IPS DF 4.7 (cell line): ENCODE data around the gene EML1.

Experiments used
- DNase-seq: peaks from one replicate; pipeline ENCODE4 v3.0.0-alpha.2; 2013; ENCODE audit warnings: low spot score; ENCODE audit errors: extremely low read depth

EML1 gene

GRCh38 chr14:99793213-99794150, at the start of gene EML1:
EML1 (plus strand) TSS chr14:99793413; CDS start chr14:99793477, 64 bp downstream.
- DNase-seq: no peak

- no peak for DNase-seq
These were observed 48.9 kb upstream of the EML1 start for GRCh38 chr14:99744199-99744872.

GRCh38 chr14:99744873-99745224, 48.4 kb upstream of the EML1 start:
- no peak for DNase-seq

- DNase-seq: no peak
These were observed 47.8 kb upstream of the EML1 start for GRCh38 chr14:99745307-99745951.

GRCh38 chr14:99747167-99747566, 46.0 kb upstream of the EML1 start:
- no peak for DNase-seq

GRCh38 chr14:99747582-99748330, 45.5 kb upstream of the EML1 start:
- no peak for DNase-seq

GRCh38 chr14:99748529-99748928, 44.7 kb upstream of the EML1 start:
- no peak for DNase-seq

- DNase-seq: no peak
These were observed 44.1 kb upstream of the EML1 start for GRCh38 chr14:99749142-99749541.

- DNase-seq: no peak
These were observed 43.2 kb upstream of the EML1 start for GRCh38 chr14:99749763-99750715.

GRCh38 chr14:99750746-99751450, 42.3 kb upstream of the EML1 start:
- no peak for DNase-seq

- no peak for DNase-seq
These were observed 41.4 kb upstream of the EML1 start for GRCh38 chr14:99751539-99752485.

- DNase-seq: no peak
These were observed 40.6 kb upstream of the EML1 start for GRCh38 chr14:99752486-99753121.

- no peak for DNase-seq
These were observed 39.7 kb upstream of the EML1 start for GRCh38 chr14:99753225-99754140.

- no peak for DNase-seq
These were observed 38.8 kb upstream of the EML1 start for GRCh38 chr14:99754141-99755067.

GRCh38 chr14:99755068-99755405, 38.2 kb upstream of the EML1 start:
- no peak for DNase-seq
